Kidney (tissue), 14 donors: ENCODE measurements around the gene MAPKAP1. TPM values are rescaled to one million over a fixed set of nuclear protein-coding genes. Genes with fewer than 3 reads are reported as not detected.

Experiments used
- DNase-seq, 5 donors: peaks; one replicate each; pipeline ENCODE4 v3.0.0-alpha.2; 2013 to 2020
- FAIRE-seq: peaks from 2 replicates; lab custom pipeline; 2012; peaks lifted over from hg19 to GRCh38; lab: Jason Lieb, UNC
- H3K27ac ChIP-seq, 2 donors: one replicate each; pipeline ENCODE4 v1.7.0; 2013; ENCODE audit warnings: low read depth in 2 of 2, low read length in 2 of 2, inconsistent platforms in 1 of 2
- H3K27me3 ChIP-seq: one replicate; pipeline ENCODE4 v1.7.1; 2013; ENCODE audit warnings: low read length, inconsistent platforms; ENCODE audit not compliant: control insufficient read depth, insufficient read depth
- H3K36me3 ChIP-seq, 3 donors: one replicate each; pipeline versions ENCODE4 v1.7.0 to v1.7.1; 2013; ENCODE audit warnings: low read length in 3 of 3, control low read depth in 1 of 3, inconsistent platforms in 1 of 3; ENCODE audit not compliant: insufficient read depth in 3 of 3, control insufficient read depth in 2 of 3
- H3K4me1 ChIP-seq, 3 donors: one replicate each; pipeline versions ENCODE4 v1.7.0 to v1.7.1; 2013; ENCODE audit warnings: low read length in 3 of 3, inconsistent platforms in 1 of 3, low read depth in 1 of 3; ENCODE audit not compliant: control insufficient read depth in 2 of 3, insufficient read depth in 2 of 3
- H3K4me3 ChIP-seq, 3 donors: one replicate each; pipeline versions ENCODE4 v1.7.0 to v1.8.1; 2013; ENCODE audit warnings: low read length in 3 of 3, control low read depth in 1 of 3, inconsistent platforms in 1 of 3
- H3K9ac ChIP-seq, 3 donors: one replicate each; pipeline versions ENCODE4 v1.7.0 to v1.7.1; 2013; ENCODE audit warnings: low read length in 3 of 3, control low read depth in 1 of 3, inconsistent platforms in 1 of 3
- H3K9me3 ChIP-seq, 3 donors: one replicate each; pipeline versions ENCODE4 v1.7.0 to v1.7.1; 2013; ENCODE audit warnings: low read length in 3 of 3, control low read depth in 1 of 3, inconsistent platforms in 1 of 3; ENCODE audit not compliant: control insufficient read depth in 2 of 3, insufficient read depth in 1 of 3
- CTCF ChIP-seq: IDR thresholded peaks from 3 replicates; pipeline ENCODE4 v1.5.1; 2012; ENCODE audit warnings: mild to moderate bottlenecking, moderate library complexity, borderline replicate concordance; ENCODE audit not compliant: insufficient read depth; ENCODE audit errors: extremely low read depth
- intact Hi-C: fragments of 100-400 bp; cut with DNase I; formaldehyde crosslinking; loops from one replicate; pipeline ENCODE4 v1.11.1; 2022
- polyA plus RNA-seq: library from polyadenylated mRNA; stranded (reverse); fragments of 350-450 nt; fragmentation: Illumina TruSeq; extraction: RNeasy Lipid Tissue Mini Kit (QIAGEN cat#74804); gene quantifications from one replicate; pipeline ENCODE4 v1.2.3, GENCODE V29; 2014; ENCODE audit warnings: low read depth, low replicate concordance; ENCODE audit not compliant: insufficient read depth
- total RNA-seq: library from RNA; stranded (reverse); fragmentation: NEBNext Ultra II Directional; extraction: Animal tissue kit (Norgen Biotek cat#: 25700); gene quantifications from one replicate; pipeline ENCODE4 v1.2.1, GENCODE V29; 2021
- donor health status: control.
- donor health status: control.
- donor health status: control.
- donor health status: control.
- donor health status: control.
- donor health status: DM: yes; HTN: yes; CAD: no.
- donor health status: Normal renal cell carcinoma (clear cell type).

Gene MAPKAP1
- total and polyA plus RNA-seq, 2 donors from 2014 or later, result 70.5 to 99.4 TPM

- Histone ChIP-seq H3K4me1 (peaks cover 0 to 10% (median 0%) of the 10 kb centered on the region in 3 donors), H3K4me3 (peak overlapping the region; percentile 78 to 81 (median 79)), H3K36me3 (no peaks in the 10 kb centered on the region), H3K27me3 (no peaks in the 10 kb centered on the region), H3K27ac (peak overlapping the region; percentile 74 to 89), H3K9me3 (no peaks in the 10 kb centered on the region), H3K9ac (peak overlapping the region; percentile 55 to 77 (median 65))
- no peak for FAIRE-seq
- intact Hi-C loops, result no loop called here
- peak in 4 of 5 donors; percentile 38 to 85 (median 62) for DNase-seq
- no peak for TF ChIP-seq CTCF
Measured at GRCh38 chr9:125747765-125748445, 40.9 kb upstream of the MAPKAP1 start.

- Histone ChIP-seq H3K4me1 (peaks cover 0 to 10% (median 0%) of the 10 kb centered on the region in 3 donors), H3K27me3 (no peaks in the 10 kb centered on the region), H3K27ac (peak within 1 kb of the TSS; percentile 75 to 89), H3K9me3 (no peaks in the 10 kb centered on the region), H3K4me3 (peak within 1 kb of the TSS; percentile 78 to 81 (median 79)), H3K36me3 (no peaks in the 10 kb centered on the region), H3K9ac (peak within 1 kb of the TSS; percentile 65 to 77 (median 69))
- no peak for FAIRE-seq
- intact Hi-C loops, result no loop called here
- TF ChIP-seq CTCF, result no peak
- DNase-seq, result peak in 4 of 5 donors; percentile 67 to 86 (median 83)
Measured at GRCh38 chr9:125747053-125747764, 40.2 kb upstream of the MAPKAP1 start, which contains the start of gene PBX3. Gene PBX3, plus strand, starts transcription at chr9:125747373.

GRCh38 chr9:125746774-125747052, 39.7 kb upstream of the MAPKAP1 start:
- no peak for TF ChIP-seq CTCF
- intact Hi-C loops, result no loop called here
- H3K4me1 ChIP-seq, result peaks cover 0 to 10% (median 0%) of the 10 kb centered on the region in 3 donors
- H3K9ac ChIP-seq, result no peak overlapping the region
- no peak overlapping the region for H3K27ac ChIP-seq
- FAIRE-seq (no peak), DNase-seq (no peak)
- H3K4me3 ChIP-seq, result no peak overlapping the region
- H3K27me3 ChIP-seq, result no peaks in the 10 kb centered on the region
- no peaks in the 10 kb centered on the region for H3K36me3 ChIP-seq
- no peaks in the 10 kb centered on the region for H3K9me3 ChIP-seq
